ENCODE results near the gene ZNF319.

- TF ChIP-seq CTCF (optimal IDR thresholded peaks at IDR 0.05 in 1 of 3, IDR thresholded peaks at IDR 0.05 in 1 of 3, conservative IDR thresholded peaks at IDR 0.05 in 1 of 3; ENCODE audit: extremely low read depth in 1 of 3, insufficient read depth in 2 of 3, low read length in 3 of 3) (peak in 2 of 3 experiments; percentile 9 to 15), EZH2 (IDR thresholded peaks at IDR 0.05; ENCODE audit: low read length) (no peak)
Measured at GRCh38 chr16:57945740-57946138, 54.7 kb downstream of the ZNF319 start.

All from keratinocyte (primary cell).